NOMO-1 treated with DMSO at 0.1 percent for 48 hours (cell line): Measurements from ENCODE around the gene FOSL2.

ENCODE experiments used
- DNase-seq: peaks from one replicate; lab custom pipeline; 2025; ENCODE audit not compliant: unreplicated experiment; lab: John Stamatoyannopoulos, UW

Gene FOSL2

GRCh38 chr2:28447943-28448792, 55.5 kb downstream of the FOSL2 start:
- DNase-seq: peak; percentile 96

- no peak for DNase-seq
These were observed 56.1 kb downstream of the FOSL2 start for GRCh38 chr2:28448793-28449100.

GRCh38 chr2:28449126-28449487, 56.4 kb downstream of the FOSL2 start:
- no peak for DNase-seq

GRCh38 chr2:28449488-28450395, 57.1 kb downstream of the FOSL2 start:
- peak; percentile 38 for DNase-seq

GRCh38 chr2:28450901-28451565, 58.4 kb downstream of the FOSL2 start:
- DNase-seq: no peak

GRCh38 chr2:28451793-28452533, 59.3 kb downstream of the FOSL2 start:
- no peak for DNase-seq

- DNase-seq: peak; percentile 52
These were observed 60.0 kb downstream of the FOSL2 start for GRCh38 chr2:28452534-28453081.

GRCh38 chr2:28453396-28453795, 60.7 kb downstream of the FOSL2 start:
- no peak for DNase-seq

GRCh38 chr2:28454016-28454930, 61.6 kb downstream of the FOSL2 start:
- no peak for DNase-seq

- no peak for DNase-seq
These were observed 64.6 kb downstream of the FOSL2 start for GRCh38 chr2:28457237-28457636.

- DNase-seq: peak; percentile 23
These were observed 68.4 kb downstream of the FOSL2 start for GRCh38 chr2:28461056-28461455.

GRCh38 chr2:28462122-28462521, 69.5 kb downstream of the FOSL2 start:
- no peak for DNase-seq

- no peak for DNase-seq
These were observed 70.7 kb downstream of the FOSL2 start for GRCh38 chr2:28463211-28463816.

GRCh38 chr2:28463893-28464292, 71.2 kb downstream of the FOSL2 start:
- peak; percentile 91 for DNase-seq

GRCh38 chr2:28465148-28465885, 72.7 kb downstream of the FOSL2 start:
- no peak for DNase-seq
